Mammary epithelial cell (primary cell): ENCODE data around the gene COL1A2.

ENCODE experiments used
- CTCF ChIP-seq, 2 donors: IDR thresholded peaks in 1 of 2; conservative IDR thresholded peaks in 1 of 2; 2 replicates each; pipeline ENCODE4 v1.5.1; 2011 to 2012; ENCODE audit warnings: inconsistent platforms in 2 of 2, low read length in 2 of 2, mild to moderate bottlenecking in 2 of 2, control low read depth in 1 of 2, low read depth in 1 of 2; ENCODE audit not compliant: insufficient read depth in 1 of 2; ENCODE audit errors: extremely low read depth in 1 of 2
- EZH2 ChIP-seq: IDR thresholded peaks from 2 replicates; pipeline ENCODE4 v1.6.1; 2012; ENCODE audit warnings: low read length, inconsistent platforms, borderline replicate concordance

- no peak for TF ChIP-seq EZH2
- no peak for TF ChIP-seq CTCF (conservative IDR thresholded peaks at IDR 0.05 in 1 of 2, IDR thresholded peaks at IDR 0.05 in 1 of 2; ENCODE audit: extremely low read depth in 1 of 2, insufficient read depth in 1 of 2, low read depth in 1 of 2, low read length in 2 of 2)
These were observed 3.0 kb downstream of the COL1A2 start for GRCh38 chr7:94397722-94398121.
